Pancreas (tissue), 10 donors: ENCODE data around the gene GABRA4. TPM values are rescaled to one million over a fixed set of nuclear protein-coding genes. Genes with fewer than 3 reads are reported as not detected.

Experiments used
- ATAC-seq, 4 donors: fragments of 200-7000 bp; cut with Tn5 transposase; one replicate each; pipeline versions ENCODE4 v1.8.0 to v1.9.1; 2020; ENCODE audit warnings: mild to moderate bottlenecking in 4 of 4, moderate library complexity in 4 of 4
- DNase-seq, 6 donors: peaks; one replicate each; pipeline ENCODE4 v3.0.0-alpha.2; 2020
- FAIRE-seq: peaks from 2 replicates; lab custom pipeline; 2012; peaks lifted over from hg19 to GRCh38; lab: Jason Lieb, UNC
- H3K27ac ChIP-seq, 4 donors: fragments of 200-600 bp; sonication (generic); 1 replicate in 3 of 4; 2 replicates in 1 of 4; pipeline versions ENCODE4 v1.5.0 to v1.8.0; 2020
- H3K27me3 ChIP-seq, 4 donors: fragments of 200-600 bp; one replicate each; pipeline ENCODE4 v1.8.0; 2021
- H3K36me3 ChIP-seq, 3 donors: fragments of 200-600 bp; sonication (generic) in 1 of 3; one replicate each; pipeline versions ENCODE4 v1.5.0 to v1.8.0; 2020 to 2021
- H3K4me1 ChIP-seq, 3 donors: fragments of 200-600 bp; one replicate each; pipeline ENCODE4 v1.8.0; 2021
- H3K4me3 ChIP-seq, 4 donors: fragments of 200-600 bp; sonication (generic) in 2 of 4; one replicate each; pipeline versions ENCODE4 v1.5.0 to v1.8.0; 2020 to 2021
- H3K9me3 ChIP-seq, 4 donors: fragments of 200-600 bp; one replicate each; pipeline ENCODE4 v1.8.0; 2021
- WGBS, 2 donors: extraction: QIAGEN DNeasy Blood & Tissue Kit; methylation state at CpG; one replicate each; pipeline ENCODE4 v1.1.7; 2013; 5-methylcytosine and 5-hydroxymethylcytosine counted together
- intact Hi-C, 3 donors: fragments of 100-400 bp; cut with DNase I; formaldehyde crosslinking; loops; one replicate each; pipeline versions ENCODE4 v1.11.1 to v1.14.2; 2022
- polyA plus RNA-seq, 2 donors: library from polyadenylated mRNA; stranded (reverse); fragments of 200-250 nt; gene quantifications; one replicate each; pipeline ENCODE4 v1.2.3, GENCODE V29; 2013
- total RNA-seq, 6 donors: library from RNA; stranded (reverse); fragmentation: NEBNext Ultra II Directional in 4 of 6; extraction: Animal tissue kit (Norgen Biotek cat#: 25700) in 4 of 6; gene quantifications; one replicate each; pipeline versions ENCODE4 v1.2.1 to v1.2.4, GENCODE V29; 2021 to 2023
- TF ChIP-seq, protein P1 (sequence below), 4 donors: fragments of 200-600 bp; sonication (generic) in 3 of 4; IDR thresholded peaks; one replicate each; pipeline versions ENCODE4 v1.5.0 to v1.8.0; 2021; ENCODE audit warnings: antibody characterized with exemption in 4 of 4
- donor health status: healthy with polysubstance abuse.
- donor health status: DM: no; HTN: no; CAD: no; lungs with moderate emphysema.
- donor health status: DM: no; HTN: no; CAD: no.
- donor health status: control.
- donor health status: control.
- donor health status: Bipolar disorder and iron deficiency.
- donor health status: DM: yes; HTN: yes; CAD: no.
- donor health status: DM: no; HTN: no; CAD: no.
- donor health status: DM: no; HTN: no; CAD: no.
- donor health status: DM: yes; HTN: yes; CAD: no.

Gene GABRA4
- total and polyA plus RNA-seq, 8 donors, result 0.03 to 0.14 (median 0.06) TPM; not detected in 4

- Histone ChIP-seq H3K36me3 (no peaks in the 10 kb centered on the region), H3K9me3 (no peaks in the 10 kb centered on the region), H3K4me3 (no peak overlapping the region), H3K27me3 (peaks cover 0 to 7% (median 0%) of the 10 kb centered on the region in 4 donors), H3K4me1 (no peaks in the 10 kb centered on the region), H3K27ac (no peak overlapping the region)
- intact Hi-C loops, result no loop called here
- TF ChIP-seq, protein P1, sequence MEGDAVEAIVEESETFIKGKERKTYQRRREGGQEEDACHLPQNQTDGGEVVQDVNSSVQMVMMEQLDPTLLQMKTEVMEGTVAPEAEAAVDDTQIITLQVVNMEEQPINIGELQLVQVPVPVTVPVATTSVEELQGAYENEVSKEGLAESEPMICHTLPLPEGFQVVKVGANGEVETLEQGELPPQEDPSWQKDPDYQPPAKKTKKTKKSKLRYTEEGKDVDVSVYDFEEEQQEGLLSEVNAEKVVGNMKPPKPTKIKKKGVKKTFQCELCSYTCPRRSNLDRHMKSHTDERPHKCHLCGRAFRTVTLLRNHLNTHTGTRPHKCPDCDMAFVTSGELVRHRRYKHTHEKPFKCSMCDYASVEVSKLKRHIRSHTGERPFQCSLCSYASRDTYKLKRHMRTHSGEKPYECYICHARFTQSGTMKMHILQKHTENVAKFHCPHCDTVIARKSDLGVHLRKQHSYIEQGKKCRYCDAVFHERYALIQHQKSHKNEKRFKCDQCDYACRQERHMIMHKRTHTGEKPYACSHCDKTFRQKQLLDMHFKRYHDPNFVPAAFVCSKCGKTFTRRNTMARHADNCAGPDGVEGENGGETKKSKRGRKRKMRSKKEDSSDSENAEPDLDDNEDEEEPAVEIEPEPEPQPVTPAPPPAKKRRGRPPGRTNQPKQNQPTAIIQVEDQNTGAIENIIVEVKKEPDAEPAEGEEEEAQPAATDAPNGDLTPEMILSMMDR (IDR thresholded peaks at IDR 0.05), result no peak
- no peak for FAIRE-seq
- no peak for DNase-seq
- no peak for ATAC-seq
- WGBS, 2 donors, result 37 to 50% methylated on average over 3 of the region's 3 CpGs
Observed at GRCh38 chr4:46986922-46987638, 6.3 kb downstream of the GABRA4 start.

- intact Hi-C loops, result no loop called here
- no peaks in the 10 kb centered on the region for H3K4me1 ChIP-seq
- DNase-seq (no peak), ATAC-seq (no peak), FAIRE-seq (no peak)
- H3K36me3 ChIP-seq, result no peaks in the 10 kb centered on the region
- TF ChIP-seq, protein P1 (IDR thresholded peaks at IDR 0.05), result no peak
- H3K9me3 ChIP-seq, result no peaks in the 10 kb centered on the region
- H3K4me3 ChIP-seq, result no peak overlapping the region
- H3K27me3 ChIP-seq, result no peaks in the 10 kb centered on the region
- WGBS, 2 donors, result 54 to 58% methylated on average over 1 of the region's 1 CpG
- H3K27ac ChIP-seq, result no peak overlapping the region
Observed at GRCh38 chr4:46984781-46985180, 8.6 kb downstream of the GABRA4 start.

DNA sequence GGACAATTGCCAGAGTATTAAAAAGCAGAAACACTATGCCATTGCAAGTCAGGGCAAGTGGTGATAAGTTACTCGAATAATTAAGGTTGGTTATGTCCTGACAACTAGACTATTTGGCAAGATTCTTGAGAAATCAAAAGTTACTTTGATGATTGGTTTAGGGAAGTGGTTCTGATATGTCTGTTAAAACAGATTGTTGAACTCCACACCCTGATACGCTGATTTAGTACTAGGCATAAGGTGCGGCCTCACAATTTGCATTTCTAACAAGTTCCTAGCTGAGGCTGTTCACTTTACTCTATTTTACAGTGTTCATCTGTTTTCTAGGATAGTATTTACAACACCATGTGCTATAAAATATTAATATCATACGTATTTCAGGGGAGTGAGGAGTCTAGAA, 12.5 kb downstream of the GABRA4 start:
- 61 to 70% methylated on average over 4 of the region's 4 CpGs for WGBS, 2 donors
- Histone ChIP-seq H3K27me3 (peaks cover 0 to 6% (median 0%) of the 10 kb centered on the region in 4 donors), H3K9me3 (no peaks in the 10 kb centered on the region), H3K4me3 (no peak overlapping the region), H3K36me3 (no peaks in the 10 kb centered on the region), H3K27ac (no peak overlapping the region), H3K4me1 (no peaks in the 10 kb centered on the region)
- TF ChIP-seq, protein P1 (IDR thresholded peaks at IDR 0.05), result no peak
- DNase-seq (no peak), FAIRE-seq (no peak), ATAC-seq (no peak)
- intact Hi-C loops, result no loop called here

GRCh38 chr4:46979726-46980125, 13.7 kb downstream of the GABRA4 start:
- no peak for FAIRE-seq

More at GRCh38 chr4:46979726-46980125, 13.7 kb downstream of the GABRA4 start:
- DNase-seq (no peak), ATAC-seq (no peak)
- WGBS, 2 donors, result 65 to 73% methylated on average over 4 of the region's 4 CpGs
- no peak overlapping the region for H3K27ac ChIP-seq
- no peaks in the 10 kb centered on the region for H3K4me1 ChIP-seq
- no peaks in the 10 kb centered on the region for H3K9me3 ChIP-seq
- intact Hi-C loops, result no loop called here
- H3K4me3 ChIP-seq, result no peak overlapping the region
- H3K27me3 ChIP-seq, result peaks cover 0 to 6% (median 0%) of the 10 kb centered on the region in 4 donors
- H3K36me3 ChIP-seq, result no peaks in the 10 kb centered on the region
- TF ChIP-seq, protein P1 (IDR thresholded peaks at IDR 0.05), result no peak
